Mesodermal cell (in vitro differentiated cells): Measurements from ENCODE around the gene PMF1.
A peak's percentile ranks its signal among the peaks of the same experiment; 100 is the strongest.

Source experiments
- H3K27ac ChIP-seq: 2 replicates; pipeline ENCODE4 v1.7.0; 2013; ENCODE audit warnings: mild to moderate bottlenecking, low read depth, low read length, moderate library complexity; ENCODE audit not compliant: severe bottlenecking
- H3K36me3 ChIP-seq: 2 replicates; pipeline ENCODE4 v1.7.1; 2013; ENCODE audit warnings: mild to moderate bottlenecking, low read length, moderate library complexity; ENCODE audit not compliant: control insufficient read depth, insufficient read depth
- H3K4me1 ChIP-seq: one replicate; pipeline ENCODE4 v1.7.1; 2013; ENCODE audit warnings: mild to moderate bottlenecking, low read length; ENCODE audit not compliant: insufficient read depth, control insufficient read depth, poor library complexity, severe bottlenecking
- H3K4me3 ChIP-seq: 2 replicates; pipeline ENCODE4 v1.7.0; 2013; ENCODE audit warnings: low read length, control low read depth, mild to moderate bottlenecking; ENCODE audit not compliant: insufficient read depth, poor library complexity, severe bottlenecking; ENCODE audit errors: extremely low read depth
- H3K9me3 ChIP-seq: 2 replicates; pipeline ENCODE4 v1.7.1; 2013; ENCODE audit warnings: mild to moderate bottlenecking, low read length, moderate library complexity; ENCODE audit not compliant: control insufficient read depth
- WGBS, 2 experiments: methylation state at CpG; one replicate each; pipeline ENCODE4 v1.1.5; 2013; ENCODE audit warnings: missing lambda C conversion rate in 2 of 2; ENCODE audit not compliant: insufficient coverage in 2 of 2; 5-methylcytosine and 5-hydroxymethylcytosine counted together

PMF1 gene

DNA sequence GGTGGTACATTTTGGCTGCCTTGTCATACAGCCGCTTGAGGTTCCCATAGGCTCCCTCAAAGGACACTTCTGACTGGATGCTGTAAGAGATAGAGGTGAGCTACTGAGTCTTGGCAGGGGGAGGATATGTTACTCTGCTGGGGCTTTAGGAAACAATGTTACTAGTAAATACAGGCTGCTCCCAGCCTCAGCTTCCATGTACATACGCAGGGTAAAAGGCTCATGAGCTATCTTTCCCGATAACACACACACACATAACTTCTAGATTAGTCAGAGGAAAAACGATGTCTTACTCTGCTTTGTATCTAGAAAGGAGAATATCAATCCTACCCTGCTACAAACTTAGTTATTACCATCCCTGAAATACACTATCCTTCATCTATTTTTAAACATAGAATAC is 55.5 kb downstream of the PMF1 start:
- H3K27ac ChIP-seq, result no peak overlapping the region
- H3K9me3 ChIP-seq, result no peaks in the 10 kb centered on the region
- H3K4me3 ChIP-seq, result no peak overlapping the region
- peaks cover 11% of the 10 kb centered on the region for H3K4me1 ChIP-seq
- H3K36me3 ChIP-seq, result peaks cover 93% of the 10 kb centered on the region
- 100% methylated on average over 1 of the region's 4 CpGs; no CpG with 5 or more reads in 1 of the 2 experiments for WGBS, 2 experiments

DNA sequence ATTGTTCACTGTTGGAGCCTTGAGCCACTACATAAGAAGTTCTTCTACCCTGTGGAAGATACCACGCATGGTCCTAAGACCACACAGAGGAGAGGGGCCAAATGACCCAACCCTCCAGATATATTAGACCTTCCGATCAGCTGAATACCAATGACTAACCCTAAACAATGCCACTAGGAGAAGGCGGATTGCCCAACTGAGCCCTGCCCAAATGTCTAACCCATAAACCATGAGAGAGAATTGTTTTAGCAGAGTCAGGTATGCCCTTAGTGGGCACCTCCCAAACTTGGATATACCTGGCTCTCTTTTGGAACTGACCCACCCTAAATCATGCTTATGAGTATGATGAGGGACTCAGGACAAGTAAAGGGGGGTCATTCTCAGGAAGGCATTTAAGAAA is 57.5 kb downstream of the PMF1 start:
- Histone ChIP-seq H3K36me3 (peaks cover 93% of the 10 kb centered on the region), H3K4me1 (peaks cover 11% of the 10 kb centered on the region), H3K4me3 (no peak overlapping the region), H3K9me3 (no peaks in the 10 kb centered on the region), H3K27ac (no peak overlapping the region)
- 94 to 100% methylated on average over 1 to 2 of the region's 3 CpGs for WGBS, 2 experiments

DNA sequence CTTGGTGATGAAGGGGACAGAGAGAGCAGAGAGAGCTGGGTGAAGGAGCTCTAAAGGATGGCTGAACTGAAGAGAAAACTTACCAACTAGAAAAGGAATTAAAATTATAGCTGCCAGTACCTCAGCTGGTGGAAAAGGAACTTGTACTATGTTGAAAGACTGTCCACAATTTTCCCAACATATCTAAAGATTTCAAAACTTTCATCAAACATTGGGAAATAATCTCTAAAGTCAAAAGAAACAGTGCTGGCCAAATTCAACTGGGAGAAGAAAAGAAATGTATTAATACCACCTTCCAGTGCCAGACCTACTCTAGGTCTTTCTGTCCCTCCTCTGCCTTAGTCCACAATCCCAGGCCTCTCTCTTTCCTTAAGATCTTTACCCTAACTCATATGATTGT is 63.7 kb downstream of the PMF1 start:
- Histone ChIP-seq H3K4me3 (no peak overlapping the region), H3K27ac (no peak overlapping the region), H3K9me3 (no peaks in the 10 kb centered on the region), H3K4me1 (peaks cover 5% of the 10 kb centered on the region), H3K36me3 (peaks cover 89% of the 10 kb centered on the region)

DNA sequence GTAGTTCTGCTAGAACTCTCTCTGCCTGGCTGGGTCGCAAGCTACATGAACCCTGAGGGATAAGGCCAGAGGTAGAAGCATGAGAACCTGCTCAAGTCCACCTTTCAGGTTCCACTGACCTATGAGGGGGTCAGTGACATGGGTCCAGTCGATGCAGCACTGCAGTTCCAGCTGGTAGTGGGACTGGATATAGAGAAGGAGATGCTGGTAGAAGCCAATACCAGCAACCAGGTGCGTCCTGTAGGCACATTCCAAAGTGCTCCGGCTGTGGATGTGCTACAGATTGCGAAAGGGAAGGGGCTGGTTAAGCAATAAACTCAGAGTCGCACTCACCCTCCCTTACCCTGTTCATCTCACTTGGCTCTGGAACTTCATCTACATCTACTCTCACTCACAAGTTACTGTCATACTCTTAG is 64.2 kb downstream of the PMF1 start:
- WGBS, 2 experiments, result 95 to 98% methylated on average over 5 to 6 of the region's 6 CpGs
- Histone ChIP-seq H3K9me3 (no peaks in the 10 kb centered on the region), H3K36me3 (peaks cover 84% of the 10 kb centered on the region), H3K27ac (no peak overlapping the region), H3K4me1 (peaks cover 7% of the 10 kb centered on the region), H3K4me3 (no peak overlapping the region)

DNA sequence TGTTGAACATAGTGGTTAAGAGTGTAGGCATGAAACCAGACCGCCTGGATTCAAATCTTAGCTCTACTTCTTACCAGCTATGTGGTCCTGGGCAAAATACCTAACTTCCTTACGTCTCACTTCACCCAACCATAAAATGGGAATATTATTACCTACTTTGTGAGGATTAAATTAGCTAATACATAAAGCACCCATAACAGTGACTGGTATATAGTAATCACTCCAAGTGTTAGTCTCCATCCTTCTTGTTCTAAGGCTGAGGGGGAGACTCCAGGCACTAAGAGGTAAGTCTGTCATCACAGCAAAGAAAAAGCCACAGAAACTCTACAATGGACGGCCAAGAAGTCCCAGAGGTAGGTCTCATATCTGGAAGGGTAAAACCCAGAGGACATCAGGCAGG is 67.0 kb downstream of the PMF1 start:
- H3K36me3 ChIP-seq, result peaks cover 56% of the 10 kb centered on the region
- no CpG with 5 or more reads among the region's 3 CpGs for WGBS, 2 experiments
- H3K4me1 ChIP-seq, result peaks cover 15% of the 10 kb centered on the region
- H3K27ac ChIP-seq, result no peak overlapping the region
- H3K4me3 ChIP-seq, result no peak overlapping the region
- no peaks in the 10 kb centered on the region for H3K9me3 ChIP-seq

DNA sequence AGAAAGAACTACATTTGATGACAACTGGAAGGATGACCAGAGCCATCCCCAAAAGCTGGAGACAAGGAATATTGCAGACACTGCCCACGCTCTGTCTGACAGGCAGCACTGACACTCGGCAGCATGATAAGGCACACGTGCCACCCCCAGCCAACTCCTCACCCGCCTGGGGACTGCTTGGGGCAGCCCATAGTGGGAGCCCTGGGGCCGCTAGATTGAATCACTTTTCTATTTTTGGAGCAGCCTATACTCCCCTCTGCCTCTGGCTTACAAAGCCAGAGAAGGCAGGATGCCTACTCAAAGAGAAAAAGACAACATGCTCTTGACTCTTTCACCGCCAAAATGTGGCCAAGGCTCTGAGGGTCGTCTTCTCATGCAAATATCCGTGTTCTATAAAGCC is 68.5 kb downstream of the PMF1 start:
- Histone ChIP-seq H3K4me1 (peaks cover 15% of the 10 kb centered on the region), H3K27ac (peak overlapping the region; percentile 88), H3K36me3 (peaks cover 46% of the 10 kb centered on the region), H3K9me3 (no peaks in the 10 kb centered on the region), H3K4me3 (peak overlapping the region; percentile 96)
- WGBS, 2 experiments, result 58 to 66% methylated on average over 7 to 8 of the region's 8 CpGs

DNA sequence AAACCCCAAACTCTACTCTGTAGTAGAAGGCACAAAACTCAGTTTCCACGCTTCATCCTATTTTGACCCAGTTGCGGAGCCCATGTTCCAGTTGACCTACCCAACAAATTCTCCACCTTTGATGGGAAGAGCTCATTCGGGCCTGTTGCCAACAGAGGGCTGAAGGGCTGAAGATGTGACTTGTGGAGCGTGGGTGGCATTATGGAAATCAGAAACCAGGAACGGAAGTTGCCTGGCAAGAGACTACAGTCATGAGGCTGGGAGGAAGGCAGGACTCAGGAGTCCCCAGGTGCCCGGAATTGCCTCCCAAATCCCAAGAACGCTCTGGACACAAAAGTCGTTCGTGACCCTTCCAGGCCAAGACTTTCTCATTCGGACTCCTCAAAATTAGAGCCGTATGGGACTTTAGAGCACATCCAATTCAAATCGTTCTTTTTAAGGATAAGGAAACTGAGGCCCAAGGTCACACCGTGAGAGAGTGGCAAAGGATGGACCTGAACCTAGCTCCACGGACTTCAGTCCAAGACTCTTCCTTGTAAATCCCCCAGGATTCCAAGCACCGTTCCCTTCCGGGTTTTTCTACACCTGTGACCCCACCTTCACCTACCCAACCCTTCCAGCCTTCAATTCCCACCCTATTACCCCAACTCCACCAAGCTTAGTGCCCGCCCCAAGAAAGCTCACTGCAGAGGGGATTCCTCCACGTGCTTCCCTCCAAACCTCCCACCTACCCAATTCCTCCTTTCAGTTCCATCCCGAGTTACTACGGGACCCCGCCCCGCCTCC is 69.1 kb downstream of the PMF1 start:
- peak overlapping the region; percentile 96 for H3K4me3 ChIP-seq
- H3K9me3 ChIP-seq, result no peaks in the 10 kb centered on the region
- peaks cover 40% of the 10 kb centered on the region for H3K36me3 ChIP-seq
- peak overlapping the region; percentile 88 for H3K27ac ChIP-seq
- 2 to 12% methylated on average over 14 to 16 of the region's 22 CpGs for WGBS, 2 experiments
- peaks cover 15% of the 10 kb centered on the region for H3K4me1 ChIP-seq

DNA sequence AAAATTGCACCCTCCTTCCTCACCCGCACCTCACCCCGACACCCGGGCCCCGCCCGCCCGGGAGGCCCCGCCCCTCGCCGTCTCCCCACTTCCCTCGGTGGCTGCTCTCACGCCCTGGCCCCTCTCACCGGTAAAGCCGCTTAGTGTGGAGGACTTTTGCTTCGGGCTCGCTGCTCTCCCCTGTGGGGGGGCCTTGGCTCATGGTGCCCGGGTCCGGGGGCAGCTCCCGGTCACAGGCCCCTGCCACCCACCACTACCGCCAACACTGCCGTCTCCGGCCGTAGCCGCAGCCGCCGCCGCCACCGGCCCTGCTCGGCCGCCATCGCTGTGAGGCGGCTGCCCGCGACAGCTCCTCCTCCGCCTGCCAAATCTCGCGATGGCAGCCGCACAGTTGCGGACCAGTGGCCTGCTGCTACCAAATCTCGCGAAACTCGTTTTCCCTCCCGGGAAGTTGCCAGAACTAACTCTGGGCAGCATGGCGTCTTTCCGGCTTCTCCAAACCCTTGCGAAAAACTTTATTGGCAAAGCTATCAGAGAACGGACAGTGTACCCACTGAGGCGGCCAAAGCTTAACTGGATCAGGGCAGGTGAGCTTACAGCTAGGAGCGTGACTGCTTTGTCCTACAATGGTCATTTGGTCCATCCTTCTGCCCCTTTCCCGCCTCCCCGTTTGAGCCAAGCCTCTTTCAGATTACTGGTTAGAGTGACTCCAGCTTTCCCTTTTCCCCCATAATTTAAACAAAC is 69.8 kb downstream of the PMF1 start, which contains the start of gene SMG5:
TSS of gene SMG5 (minus strand) at position 347 of the 744 bp plus-strand sequence. CDS start at position 202, 145 bp downstream.
- Histone ChIP-seq H3K27ac (peak within 1 kb of the TSS; percentile 88), H3K4me3 (peak within 1 kb of the TSS; percentile 96), H3K4me1 (peaks cover 15% of the 10 kb centered on the region), H3K36me3 (peaks cover 33% of the 10 kb centered on the region), H3K9me3 (no peaks in the 10 kb centered on the region)
- WGBS, 2 experiments, result 0 to 1% methylated on average over 38 to 39 of the region's 50 CpGs

DNA sequence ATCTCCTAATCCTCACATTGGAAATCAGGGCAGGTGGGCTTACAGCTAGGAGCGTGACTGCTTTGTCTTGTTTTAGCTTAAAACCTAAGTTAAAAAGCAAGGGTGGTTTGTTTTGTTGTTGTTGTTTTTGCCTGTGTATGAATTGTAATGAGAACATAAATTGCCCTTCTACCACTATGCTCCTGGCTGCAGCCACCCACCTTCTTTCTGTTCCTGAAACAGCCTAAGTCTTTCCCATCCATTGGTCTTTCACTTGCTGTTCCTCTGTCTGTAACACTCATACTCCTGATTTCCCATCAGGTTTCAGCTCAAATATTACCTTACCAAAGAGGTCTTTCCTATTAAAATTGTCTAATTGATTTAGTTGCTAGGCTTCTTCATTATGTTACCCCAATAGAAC is 70.7 kb downstream of the PMF1 start:
- peaks cover 15% of the 10 kb centered on the region for H3K4me1 ChIP-seq
- peaks cover 27% of the 10 kb centered on the region for H3K36me3 ChIP-seq
- no CpG with 5 or more reads among the region's 1 CpG for WGBS, 2 experiments
- H3K4me3 ChIP-seq, result peak overlapping the region; percentile 96
- H3K27ac ChIP-seq, result no peak overlapping the region
- H3K9me3 ChIP-seq, result no peaks in the 10 kb centered on the region

DNA sequence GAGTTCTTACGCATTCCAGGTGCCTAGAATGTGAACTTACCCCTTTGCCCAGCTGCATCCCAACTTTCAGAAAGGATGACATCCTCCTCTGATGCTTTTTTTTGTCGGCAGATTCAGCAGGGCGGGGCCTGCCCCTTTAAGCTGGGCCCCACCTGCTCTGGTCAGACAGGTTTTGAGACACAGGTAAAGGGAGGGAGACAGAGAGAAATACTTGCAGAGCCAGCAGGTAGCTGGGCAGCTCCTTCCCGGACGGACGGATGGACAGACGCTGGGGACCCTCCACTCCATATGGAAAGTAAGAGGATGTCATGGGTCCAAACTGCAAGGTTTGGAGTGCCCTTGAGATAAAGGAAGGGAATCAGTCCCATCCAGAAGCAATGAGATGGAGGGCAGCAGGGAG is 71.3 kb downstream of the PMF1 start, which contains the start of gene TMEM79:
TSS of gene TMEM79 (plus strand) at position 214 of the 400 bp plus-strand sequence. CDS start 902 bp downstream, outside the sequence.
- peak within 1 kb of the TSS; percentile 96 for H3K4me3 ChIP-seq
- WGBS, 2 experiments, result 97 to 98% methylated on average over 7 of the region's 7 CpGs
- peaks cover 25% of the 10 kb centered on the region for H3K36me3 ChIP-seq
- no peaks in the 10 kb centered on the region for H3K9me3 ChIP-seq
- H3K27ac ChIP-seq, result no peak within 1 kb of the TSS
- peaks cover 15% of the 10 kb centered on the region for H3K4me1 ChIP-seq
